GM18861 (cell line): Measurements from ENCODE around the gene CIC.

Source experiments
- ATAC-seq: cut with Tn5 transposase; IDR thresholded peaks from one replicate; pipeline ENCODE4 v1.9.1; 2021; ENCODE audit not compliant: unreplicated experiment

CIC gene

GRCh38 chr19:42268704-42269477 lies at the start of gene CIC:
CIC (plus strand) TSS chr19:42269252; CDS start chr19:42271784, 2,532 bp downstream.
- peak; percentile 68 for ATAC-seq

GRCh38 chr19:42219812-42220750 lies 49.0 kb upstream of the CIC start, which contains the start of gene ZNF526:
ZNF526 (plus strand) TSS chr19:42220312; CDS start chr19:42224404, 4,092 bp downstream.
- ATAC-seq, result peak; percentile 79

GRCh38 chr19:42220751-42221097 lies 48.3 kb upstream of the CIC start:
- no peak for ATAC-seq

GRCh38 chr19:42224940-42225717 lies 43.9 kb upstream of the CIC start:
- no peak for ATAC-seq

- ATAC-seq, result no peak
Measured at GRCh38 chr19:42225718-42226292, 43.2 kb upstream of the CIC start.

- ATAC-seq, result no peak
Measured at GRCh38 chr19:42226886-42227285, 42.2 kb upstream of the CIC start.

GRCh38 chr19:42228641-42229040 lies 40.4 kb upstream of the CIC start:
- ATAC-seq, result no peak

GRCh38 chr19:42229301-42229854 lies 39.7 kb upstream of the CIC start:
- no peak for ATAC-seq

- ATAC-seq, result no peak
Measured at GRCh38 chr19:42229855-42230351, 39.1 kb upstream of the CIC start.

GRCh38 chr19:42230571-42230970 lies 38.5 kb upstream of the CIC start:
- no peak for ATAC-seq

- no peak for ATAC-seq
Measured at GRCh38 chr19:42232435-42232834, 36.6 kb upstream of the CIC start.

GRCh38 chr19:42233106-42233505 lies 35.9 kb upstream of the CIC start:
- no peak for ATAC-seq

- no peak for ATAC-seq
Measured at GRCh38 chr19:42233678-42234292, 35.3 kb upstream of the CIC start.

GRCh38 chr19:42234364-42234763 lies 34.7 kb upstream of the CIC start:
- no peak for ATAC-seq

GRCh38 chr19:42235181-42235580 lies 33.9 kb upstream of the CIC start:
- no peak for ATAC-seq

GRCh38 chr19:42239544-42240220 lies 29.4 kb upstream of the CIC start:
- no peak for ATAC-seq

- ATAC-seq, result no peak
Measured at GRCh38 chr19:42241279-42241678, 27.8 kb upstream of the CIC start.

- no peak for ATAC-seq
Measured at GRCh38 chr19:42242069-42242511, 27.0 kb upstream of the CIC start.
